GM19324 (cell line): Measurements from ENCODE around the gene FAAP100.

Experiments
- ATAC-seq: cut with Tn5 transposase; IDR thresholded peaks from one replicate; pipeline ENCODE4 v1.9.1; 2021; ENCODE audit warnings: mild to moderate bottlenecking, moderate library complexity; ENCODE audit not compliant: unreplicated experiment, low FRiP score

Gene FAAP100

DNA sequence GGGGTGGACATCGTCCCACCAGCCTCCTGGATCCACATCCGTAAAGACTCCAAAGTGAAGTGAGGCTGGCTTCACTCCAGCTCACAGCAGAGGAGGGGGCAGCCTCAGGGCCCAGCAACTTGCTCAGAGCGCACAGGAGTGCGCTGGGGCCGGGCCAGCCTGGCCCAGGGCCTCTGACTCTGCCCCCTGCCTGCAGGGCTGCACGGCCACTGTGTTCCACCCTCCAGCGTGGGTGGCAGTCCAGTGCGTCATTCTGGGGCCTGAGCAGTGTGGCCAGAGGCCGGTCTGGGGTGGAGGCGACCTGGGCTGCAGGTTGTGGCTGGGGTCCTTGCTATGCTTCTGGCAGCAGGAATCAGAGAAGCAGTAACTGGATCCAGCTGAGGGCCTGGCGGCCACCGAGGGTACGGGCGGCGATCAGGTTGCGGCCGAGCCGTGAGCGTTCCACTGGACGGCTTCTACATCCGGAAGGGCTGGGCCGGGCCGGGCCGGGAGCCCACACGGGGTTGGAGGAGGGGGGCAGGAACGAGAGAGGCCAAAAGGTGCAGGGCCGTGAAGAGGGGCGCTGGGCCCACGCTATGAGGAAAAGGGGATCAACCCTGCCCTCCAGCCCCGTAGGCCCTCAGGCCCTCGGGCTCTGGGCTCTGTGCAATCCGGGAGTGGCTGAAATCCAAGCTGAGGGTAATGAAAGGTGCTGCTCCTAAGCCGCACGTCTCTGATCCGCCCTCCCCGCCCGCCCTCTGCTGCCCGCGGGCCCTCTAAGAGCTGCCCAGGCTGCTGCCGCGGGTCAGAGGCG, 24.4 kb downstream of the FAAP100 start, which contains the start of gene FSCN2:
TSS of gene FSCN2 (plus strand) at position 787 of the 793 bp plus-strand sequence. CDS start 155 bp downstream, outside the sequence.
- no peak for ATAC-seq

DNA sequence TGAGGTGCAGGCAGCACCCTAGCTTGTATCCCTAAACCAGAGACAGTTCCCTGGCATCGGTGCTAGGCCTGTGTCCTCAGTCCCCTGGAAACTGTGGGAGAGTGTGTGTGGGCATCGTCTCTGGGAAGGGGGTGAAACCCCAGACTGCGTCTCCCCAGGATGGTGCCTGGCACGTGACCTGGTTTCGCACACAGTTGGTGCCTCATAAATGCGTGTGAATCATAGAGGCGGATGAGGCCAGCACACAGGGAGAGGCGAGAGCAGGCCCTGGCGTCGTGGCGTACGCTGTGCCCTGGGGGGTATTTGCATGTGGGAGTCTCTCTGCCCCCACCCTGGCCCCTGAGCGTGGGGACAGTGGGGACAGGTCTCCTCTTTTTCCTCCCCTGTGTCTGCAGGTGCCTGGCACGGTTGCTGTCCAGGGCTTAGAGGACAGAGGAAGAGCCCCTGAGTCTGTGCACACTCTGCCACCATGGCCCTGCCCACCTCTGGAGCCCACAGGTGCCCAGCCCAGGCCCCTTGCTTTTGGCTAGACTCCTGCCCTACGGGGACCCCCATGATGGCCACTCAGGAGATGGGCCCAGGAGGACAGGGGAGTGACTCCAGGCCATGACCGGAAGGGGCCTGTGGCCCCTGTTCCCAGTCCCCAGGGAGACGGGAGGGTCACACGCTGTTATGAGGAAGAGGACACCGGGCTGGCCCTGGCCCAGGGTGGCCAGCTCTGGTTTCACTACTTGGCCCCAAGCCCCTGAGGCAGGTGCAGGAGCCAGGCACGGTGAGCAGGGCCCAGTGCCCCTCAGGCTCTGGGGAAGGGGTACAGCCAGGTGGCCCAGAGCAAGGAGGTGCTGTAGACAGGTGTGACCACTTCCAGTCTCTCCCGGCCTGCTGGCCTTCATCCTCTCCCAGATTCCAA, 25.2 kb downstream of the FAAP100 start:
- ATAC-seq, result no peak

DNA sequence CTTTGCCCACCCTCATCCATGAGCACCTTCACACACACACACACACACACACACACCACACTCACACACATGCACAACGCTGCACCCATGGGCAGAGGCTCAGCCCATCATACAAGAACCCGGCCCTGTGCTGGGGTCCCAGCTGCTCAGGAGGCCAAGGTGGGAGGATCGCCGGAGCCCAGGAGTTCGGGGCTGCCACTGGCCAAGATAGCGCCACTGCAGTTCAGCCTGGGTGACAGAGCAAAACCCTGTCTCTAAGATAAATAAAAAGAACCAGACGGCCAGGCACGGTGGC, 27.3 kb downstream of the FAAP100 start:
- no peak for ATAC-seq

DNA sequence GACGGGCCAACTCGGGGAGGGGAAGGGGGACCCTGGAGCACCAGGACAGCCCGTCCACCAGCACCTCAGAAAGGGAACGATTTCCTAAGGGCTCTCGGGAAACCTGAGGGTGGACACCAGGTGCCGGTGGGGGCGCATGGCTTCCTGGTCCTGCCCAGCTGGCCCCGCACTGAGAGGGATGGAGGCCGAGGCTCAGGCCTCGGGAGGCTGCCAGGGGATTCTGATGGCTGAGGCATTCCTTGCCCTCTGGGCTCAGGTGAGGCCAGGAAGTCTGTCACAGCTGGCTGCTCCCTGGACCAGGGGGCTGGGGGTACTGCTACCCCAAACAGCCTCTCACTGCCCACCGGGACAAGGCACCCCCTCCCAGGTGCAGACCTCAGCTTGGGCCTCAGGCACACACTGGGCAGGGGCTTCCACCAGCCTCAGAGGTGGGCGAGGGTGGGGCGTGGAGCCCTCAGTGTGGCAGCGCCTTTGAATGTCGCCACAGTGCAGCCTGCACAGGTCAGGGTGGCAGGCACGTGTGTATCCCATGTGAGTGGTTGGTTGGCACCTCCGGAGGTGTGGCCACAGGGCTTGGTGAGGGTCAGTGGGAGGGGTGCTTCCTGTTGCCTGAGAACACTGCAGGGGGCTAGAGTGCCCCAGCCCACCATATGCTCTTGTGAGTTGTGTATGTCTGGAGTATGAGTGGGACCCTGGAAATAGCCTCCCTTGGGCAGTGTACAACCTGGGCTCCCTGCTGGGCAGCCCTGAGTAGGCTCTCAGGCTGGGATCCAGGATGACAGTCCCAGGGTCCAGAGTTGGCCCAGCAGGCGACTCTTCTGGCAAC, 27.9 kb downstream of the FAAP100 start:
- no peak for ATAC-seq

DNA sequence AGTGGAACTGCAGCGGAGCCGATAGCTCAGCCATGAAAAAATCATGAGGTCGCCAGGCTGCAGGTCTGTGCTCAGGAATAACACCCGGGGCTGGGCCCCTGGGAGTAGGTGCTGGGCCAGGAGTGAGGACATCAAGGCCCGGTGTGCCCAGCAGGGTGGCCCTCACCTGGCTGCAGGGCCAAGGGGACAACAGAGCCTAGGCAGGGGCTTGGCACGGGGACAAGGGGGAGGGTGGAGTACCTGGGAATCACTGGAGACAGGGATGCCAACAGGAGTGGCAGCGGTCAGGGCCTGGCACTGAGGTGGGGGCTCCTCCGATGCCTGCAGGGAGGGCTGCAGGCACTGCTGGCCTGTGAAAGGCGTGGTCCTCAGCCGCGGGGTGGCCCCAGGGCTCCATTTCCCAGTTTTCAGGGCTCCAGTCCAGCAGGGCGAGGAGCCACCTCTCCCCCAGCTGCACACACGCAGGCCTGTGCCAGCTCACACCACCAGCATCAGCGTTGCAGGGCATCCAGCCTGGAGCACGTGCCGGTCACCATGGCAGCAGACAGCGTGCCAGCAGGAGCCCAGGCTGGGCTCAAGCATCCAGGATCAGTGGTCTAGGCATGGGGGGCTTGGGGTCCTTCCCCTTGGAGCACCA, 28.6 kb downstream of the FAAP100 start:
- ATAC-seq, result no peak

DNA sequence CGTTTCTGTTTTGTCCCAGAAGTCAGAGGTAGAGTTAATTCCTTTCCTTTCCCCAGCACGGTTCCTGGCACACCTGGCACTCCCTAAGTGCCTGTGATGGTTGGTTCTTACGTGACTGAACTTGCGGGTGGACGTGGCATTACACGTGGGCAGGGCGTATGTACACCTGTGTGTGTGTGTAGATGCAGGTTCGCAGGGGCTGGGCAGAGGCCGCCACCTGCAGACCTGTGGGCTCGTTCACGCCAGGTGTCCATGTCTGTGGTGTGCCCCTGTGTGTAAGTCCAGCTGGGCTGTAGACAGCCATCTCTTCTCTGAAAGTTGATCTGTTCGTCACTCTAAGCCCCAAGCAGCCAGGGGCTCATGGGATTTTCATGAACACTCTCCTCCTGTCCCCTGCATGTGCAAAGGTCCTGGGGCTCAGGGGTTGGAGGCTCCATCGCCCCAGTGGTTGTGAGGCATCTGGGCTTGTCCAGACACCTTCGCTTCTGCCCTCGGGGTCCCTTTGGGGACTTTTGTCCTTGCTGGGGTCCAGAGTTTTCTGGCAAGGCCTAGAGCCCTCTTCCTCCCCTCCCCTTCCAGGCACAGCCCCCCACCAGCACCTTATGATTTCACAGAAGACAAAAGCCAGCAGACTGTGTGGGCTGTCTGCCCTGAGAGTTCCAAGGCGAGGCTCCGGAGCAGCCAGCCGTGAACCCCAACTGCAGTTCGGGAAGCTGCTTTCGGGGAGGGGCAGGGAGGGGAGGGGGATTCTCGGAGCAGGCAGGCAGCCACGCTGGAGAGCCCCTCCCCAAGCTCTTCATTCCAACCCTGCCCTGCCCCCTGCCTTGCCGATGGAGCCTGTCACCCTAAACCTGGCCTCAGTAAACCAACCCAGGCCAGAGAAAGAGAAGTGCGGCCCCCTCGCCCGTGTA, 29.4 kb downstream of the FAAP100 start:
- ATAC-seq, result no peak

DNA sequence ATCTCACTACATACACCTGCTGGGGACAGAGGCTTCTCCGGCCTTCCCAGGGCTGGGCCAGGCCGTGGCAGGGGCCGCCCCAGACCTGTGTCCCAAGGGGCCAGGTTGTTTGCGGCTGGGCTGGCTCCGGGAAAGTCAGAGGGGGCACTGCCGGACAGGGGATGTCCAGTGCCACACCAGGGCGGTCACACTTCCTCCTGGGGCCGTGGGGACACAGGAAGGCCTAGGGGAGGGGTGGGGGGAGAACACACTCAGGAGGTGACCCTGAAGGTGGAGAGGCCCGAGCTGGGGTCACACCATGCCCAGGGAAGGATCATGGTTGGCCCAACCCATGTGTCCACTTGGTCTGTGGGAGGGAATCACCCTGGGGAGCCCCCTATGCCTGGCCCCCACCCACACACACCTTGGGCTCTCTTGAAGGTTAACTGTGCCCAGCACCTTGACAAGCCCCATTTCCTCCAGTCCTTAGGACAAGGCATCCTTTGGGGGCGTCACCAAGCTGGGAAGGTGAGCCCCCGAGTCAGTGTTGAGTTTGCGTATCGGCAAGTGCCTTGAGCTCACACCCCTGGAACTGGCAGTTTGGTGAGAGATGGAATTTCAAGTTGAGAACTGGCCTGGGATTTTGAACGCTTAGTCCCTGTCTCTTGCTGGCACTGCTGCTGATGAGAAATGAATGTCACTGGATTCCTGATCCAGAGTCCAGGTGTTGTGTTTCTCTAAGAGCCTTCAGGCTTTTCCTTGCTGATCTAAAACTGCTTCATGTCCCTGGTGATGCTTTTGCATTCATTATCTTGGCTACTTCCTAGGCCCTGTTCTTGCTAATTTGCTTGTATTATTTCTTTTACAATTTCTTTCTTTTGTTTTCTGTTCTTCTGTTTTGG, 31.9 kb downstream of the FAAP100 start:
- ATAC-seq, result no peak

DNA sequence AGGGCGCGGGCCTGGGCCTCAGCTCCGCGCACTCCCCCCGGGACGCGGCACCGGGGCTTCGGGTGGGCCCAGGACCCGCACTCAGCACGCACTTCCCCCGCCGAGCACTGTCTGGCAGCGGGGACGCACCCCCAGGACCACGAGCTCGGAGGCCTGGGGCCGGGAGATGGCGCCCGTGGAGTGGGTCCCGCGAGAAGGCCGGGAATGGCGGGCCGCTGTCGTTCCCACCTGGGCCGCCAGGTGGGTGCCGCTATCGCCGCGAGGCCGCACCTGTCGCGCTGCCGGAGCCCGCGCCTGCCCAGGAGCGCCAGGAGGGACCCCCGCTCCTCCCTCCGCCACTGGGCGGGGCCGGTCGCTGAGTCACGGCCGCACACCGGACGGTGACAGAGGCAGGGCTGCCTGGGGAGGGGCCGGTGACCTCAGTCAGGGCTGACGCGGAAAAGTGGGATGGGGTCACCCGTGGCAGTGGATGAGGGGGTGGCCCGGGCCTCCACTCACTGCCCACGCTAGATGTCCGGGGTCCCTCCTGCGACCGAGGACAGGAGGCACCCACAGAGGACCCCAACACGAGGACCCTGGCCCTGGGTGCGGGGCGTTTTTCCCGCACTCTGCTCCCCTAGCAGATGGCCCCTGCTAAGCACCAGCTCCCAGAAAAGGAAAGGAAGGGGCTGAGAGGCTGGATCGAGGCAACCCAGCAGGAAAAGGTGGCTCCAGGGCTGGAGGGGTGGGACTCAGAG, 32.7 kb downstream of the FAAP100 start:
- no peak for ATAC-seq

DNA sequence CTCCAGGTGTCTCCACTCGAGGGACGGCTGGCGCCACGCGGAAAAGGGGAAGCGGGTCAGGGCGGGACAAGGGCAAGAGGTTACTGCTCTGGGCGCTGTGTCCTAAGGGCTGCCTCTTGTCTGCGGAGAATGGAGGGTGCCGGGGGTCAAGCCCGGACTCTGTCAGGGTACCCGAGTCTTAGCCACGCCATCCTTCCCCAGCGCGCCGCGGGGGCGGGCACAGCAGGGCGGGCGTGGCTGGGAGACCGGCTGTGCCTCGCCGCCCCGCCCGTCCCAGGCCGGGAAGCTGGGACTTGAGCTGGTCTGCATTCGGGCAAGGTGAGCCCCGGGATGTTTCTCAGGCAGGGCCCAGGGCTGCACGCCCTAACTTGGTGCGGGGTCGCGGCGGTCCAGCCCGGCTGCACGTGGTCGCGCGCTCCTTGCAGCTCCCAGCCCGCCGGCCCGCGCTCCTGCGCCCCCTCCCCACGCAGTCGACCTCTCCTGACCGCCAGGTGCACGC, 33.3 kb downstream of the FAAP100 start:
- ATAC-seq, result no peak

DNA sequence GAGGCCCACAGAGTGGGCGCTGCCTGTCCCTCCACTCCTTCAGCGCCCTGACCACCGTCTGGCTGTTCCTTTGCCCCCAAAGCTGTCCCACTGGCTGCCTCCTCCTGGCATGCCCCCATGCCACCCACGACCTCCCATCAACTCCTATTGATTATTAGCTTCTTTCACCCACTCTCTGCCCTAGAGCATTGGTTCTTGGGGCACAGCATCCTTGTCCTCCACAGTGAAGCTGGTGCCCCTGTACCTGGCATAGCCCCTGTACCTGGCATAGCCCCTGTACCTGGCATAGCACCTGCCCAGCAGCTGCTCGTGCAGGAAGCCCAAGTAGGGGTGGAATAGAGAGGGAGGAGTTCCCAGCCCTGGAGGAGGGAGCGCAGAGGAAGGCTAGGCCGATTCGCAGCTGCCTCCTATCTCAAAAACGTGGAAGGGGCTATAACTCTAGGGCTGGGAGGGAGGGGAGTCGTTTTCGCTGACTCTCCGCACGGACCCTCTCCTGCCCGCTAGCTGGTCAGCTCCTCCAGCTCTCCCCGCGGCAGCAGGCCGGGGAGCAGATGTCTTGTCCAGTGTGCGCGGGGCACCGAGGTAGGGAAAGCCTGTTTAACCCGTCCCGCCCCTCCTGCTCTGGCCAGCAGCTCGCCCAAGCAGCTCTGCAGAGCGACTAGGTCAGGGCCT, 33.9 kb downstream of the FAAP100 start:
- ATAC-seq, result no peak

DNA sequence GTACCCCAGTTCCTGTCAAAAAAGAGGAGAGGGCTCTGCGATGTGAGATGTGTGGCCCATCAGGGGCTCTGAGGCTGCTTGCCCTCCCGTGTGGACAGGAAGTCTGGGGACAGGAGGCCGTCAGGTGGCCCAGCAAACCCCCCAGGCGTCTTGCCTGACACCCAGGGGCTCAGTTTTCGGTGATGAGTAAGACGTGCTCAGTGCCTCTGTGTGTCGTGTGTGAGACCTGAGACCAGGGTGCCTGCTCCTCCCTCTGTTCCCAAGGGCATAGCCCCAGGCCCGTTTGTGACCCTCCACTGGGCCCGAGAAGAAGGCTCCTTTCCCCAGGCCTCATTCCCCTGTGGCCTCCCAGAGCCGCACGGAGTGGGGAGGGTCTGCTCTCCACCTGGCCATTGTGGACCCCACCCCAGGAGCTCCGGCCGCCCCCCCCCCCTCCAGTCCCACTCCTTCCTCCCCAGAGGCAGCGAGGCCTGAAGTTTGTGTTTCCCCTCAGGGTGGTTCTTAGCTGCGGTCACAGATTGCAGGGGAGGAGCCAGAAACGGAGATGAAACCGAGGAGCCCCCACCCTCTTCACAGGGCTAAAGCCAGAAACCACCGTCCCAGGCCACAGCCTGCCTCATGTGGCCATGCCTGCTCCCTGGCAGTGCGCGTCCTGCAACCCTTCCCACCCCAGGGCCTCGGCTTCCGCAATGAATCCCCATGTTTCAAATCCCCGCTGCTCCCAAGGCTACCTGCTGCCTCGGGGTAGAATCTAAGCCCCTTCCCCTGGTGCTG, 34.6 kb downstream of the FAAP100 start:
- ATAC-seq, result no peak

DNA sequence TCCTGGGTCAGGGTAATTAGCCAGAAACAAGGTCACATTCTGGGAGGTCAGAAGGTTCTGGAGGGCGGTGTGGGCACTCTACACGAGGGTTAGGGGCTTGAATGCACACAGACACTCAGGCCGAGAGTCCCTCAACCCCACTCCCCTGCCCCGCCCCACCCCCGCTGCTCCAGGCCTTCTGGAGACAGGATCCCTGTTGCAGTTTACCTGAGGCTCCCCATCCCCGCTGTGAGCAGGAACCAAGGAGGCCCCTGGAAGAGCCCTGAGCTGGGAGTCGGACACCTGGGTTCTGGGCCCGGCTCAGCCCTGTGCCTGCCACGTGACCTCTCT, 35.2 kb downstream of the FAAP100 start:
- no peak for ATAC-seq

DNA sequence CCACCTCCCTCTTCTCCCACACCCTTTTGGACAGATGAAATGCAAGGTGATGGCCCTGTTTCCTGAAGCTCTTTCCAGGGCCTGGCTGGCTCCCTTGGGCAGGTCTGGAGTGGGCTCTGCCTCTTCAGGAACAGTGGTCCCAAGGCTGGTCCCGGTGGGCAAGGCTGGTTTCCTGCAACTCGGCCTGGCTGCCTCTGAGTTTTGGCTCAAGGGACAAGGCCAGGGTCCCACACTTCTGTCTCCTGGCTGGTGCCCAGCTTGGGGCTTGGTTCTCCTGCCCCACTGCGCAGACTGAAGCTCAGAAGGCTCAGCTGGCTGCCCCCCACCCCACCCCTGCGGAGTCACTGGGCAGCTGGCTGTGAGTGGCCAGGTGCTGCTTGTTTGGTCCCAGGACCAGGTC, 35.7 kb downstream of the FAAP100 start:
- no peak for ATAC-seq

DNA sequence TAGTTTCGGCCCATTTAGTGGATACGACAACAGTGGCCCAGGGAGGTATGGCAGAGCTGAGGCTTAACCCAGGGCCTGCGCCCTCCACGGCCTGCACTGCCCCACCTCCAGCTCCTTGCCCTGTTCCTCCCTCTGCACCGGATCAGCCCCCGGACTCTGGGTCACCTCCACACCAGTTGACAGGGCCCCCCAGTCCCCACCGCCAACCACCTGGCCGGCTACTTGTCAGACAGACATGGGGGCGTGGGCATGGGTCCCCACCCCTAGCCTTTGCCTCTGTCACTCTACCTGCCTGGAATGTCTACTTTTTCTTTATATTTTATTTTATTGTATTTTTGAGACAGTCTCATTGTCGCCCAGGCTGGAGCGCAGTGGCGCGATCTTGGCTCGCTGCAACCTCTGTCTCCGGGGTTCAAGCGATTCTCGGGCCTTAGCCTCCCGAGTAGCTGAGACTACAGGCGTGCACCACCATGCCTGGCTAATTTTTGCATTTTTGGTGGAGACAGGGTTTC, 36.6 kb downstream of the FAAP100 start:
- no peak for ATAC-seq

DNA sequence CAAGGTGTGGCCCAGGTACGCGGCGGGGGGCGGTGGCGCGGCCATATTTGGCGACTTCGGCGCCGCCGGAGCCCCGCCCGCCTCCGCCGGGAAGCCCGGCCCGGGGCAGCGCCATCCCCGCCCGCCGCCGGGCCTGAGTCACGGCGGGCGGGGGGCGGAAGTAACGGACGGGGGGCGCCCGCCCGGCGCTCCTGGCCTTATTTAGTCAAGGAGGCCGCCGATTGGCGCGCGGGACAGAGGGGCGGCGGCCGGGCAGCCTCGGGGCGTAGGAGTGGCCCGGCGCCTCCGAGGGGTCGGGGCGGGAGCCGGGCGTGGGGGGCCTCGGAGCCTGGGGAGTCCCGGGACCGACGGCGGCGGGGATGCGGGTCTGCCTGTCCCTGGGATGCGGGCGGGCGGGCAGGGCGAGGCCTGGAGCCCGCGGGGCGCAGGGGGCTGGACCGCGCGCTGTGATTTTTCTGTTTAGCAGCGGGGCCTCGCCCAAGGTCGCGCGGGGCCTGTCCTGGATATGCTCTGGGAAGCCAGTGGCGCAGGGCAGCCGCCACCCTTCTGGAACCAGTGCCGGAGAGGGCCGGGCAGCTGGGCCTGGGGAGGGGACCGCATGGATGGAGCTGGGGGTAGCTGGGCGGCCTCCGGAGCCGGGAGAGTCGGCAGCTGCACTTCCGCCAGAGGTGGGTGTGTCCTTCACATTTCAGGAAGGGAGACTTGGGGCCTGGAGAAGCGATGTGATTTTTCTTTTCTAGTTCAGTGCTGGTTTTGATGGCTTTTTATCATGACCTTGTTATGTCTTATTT, 37.2 kb downstream of the FAAP100 start:
- peak; percentile 25 for ATAC-seq

DNA sequence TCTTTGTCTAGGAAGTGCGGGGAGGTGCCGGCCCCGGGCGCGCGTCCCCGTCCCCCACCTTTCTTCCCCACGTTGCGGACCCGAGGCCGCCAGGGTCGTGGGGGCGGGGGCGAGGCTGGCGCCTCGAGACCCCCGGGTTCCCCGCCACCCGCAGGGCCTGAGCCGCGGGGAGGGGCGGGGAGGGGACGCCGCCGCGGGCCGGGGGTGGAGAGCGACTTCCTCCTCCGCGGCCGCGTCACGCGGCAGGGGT, 37.7 kb downstream of the FAAP100 start:
- ATAC-seq, result no peak
